ENCODE measurements around the gene CAST.

GRCh38 chr5:96747720-96748119 lies 85.5 kb downstream of the CAST start:
- TF ChIP-seq CTCF (IDR thresholded peaks at IDR 0.05) (no peak), POLR2A (IDR thresholded peaks at IDR 0.05) (no peak)
